ENCODE results near the gene CPVL. TPM values are rescaled to one million over a fixed set of nuclear protein-coding genes. Genes with fewer than 3 reads are reported as not detected.
"Not testable (repeated sequence)": the region's sequence is repeated elsewhere in the genome, so short reads cannot be mapped to it uniquely, and the experiment has no call there.

Gene CPVL
- total RNA-seq, 2 experiments from 2014 or later = not detected

DNA sequence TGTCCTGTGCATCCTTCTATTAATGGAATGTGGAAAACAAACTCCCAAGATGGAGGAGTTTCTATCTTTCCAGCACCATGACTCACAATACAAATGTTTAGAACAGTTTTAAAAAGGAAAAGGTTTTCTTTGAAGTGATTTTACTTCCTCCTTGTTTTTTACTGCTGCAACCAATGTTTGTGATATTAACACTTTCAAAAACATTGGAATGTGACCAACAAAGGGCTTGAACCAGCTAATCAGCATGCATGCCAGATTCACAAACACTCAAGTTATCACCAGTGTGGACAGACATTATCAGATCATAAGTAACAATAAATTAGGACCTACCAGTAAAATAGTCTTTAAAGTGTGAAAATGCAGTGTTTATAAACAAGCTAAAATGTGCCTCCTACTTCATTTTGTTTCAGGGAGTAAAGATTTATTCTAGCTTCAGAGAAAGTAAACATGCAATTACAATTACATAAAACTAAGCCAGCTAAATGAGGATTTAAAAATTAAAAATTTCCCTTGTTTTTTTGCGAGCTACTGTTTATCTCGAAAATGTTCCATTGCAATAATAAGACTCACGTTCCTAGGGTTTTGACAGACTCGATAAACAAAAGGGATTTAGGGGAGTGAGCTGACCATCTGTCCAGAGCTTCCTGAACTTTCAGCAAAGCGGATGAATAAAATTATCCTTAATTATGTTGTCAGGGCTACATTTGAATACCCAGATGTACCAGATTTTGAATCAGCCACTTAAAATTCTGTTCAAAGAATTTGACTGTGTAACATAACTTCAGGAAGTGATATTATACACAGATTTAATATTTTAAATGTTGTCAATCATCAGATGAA lies 29.8 kb downstream of the CPVL start:
- H2AFZ ChIP-seq (ENCODE audit: low read length) = no peak overlapping the region
- H3K36me3 ChIP-seq (ENCODE audit: insufficient read depth, low read length) = no peaks in the 10 kb centered on the region

DNA sequence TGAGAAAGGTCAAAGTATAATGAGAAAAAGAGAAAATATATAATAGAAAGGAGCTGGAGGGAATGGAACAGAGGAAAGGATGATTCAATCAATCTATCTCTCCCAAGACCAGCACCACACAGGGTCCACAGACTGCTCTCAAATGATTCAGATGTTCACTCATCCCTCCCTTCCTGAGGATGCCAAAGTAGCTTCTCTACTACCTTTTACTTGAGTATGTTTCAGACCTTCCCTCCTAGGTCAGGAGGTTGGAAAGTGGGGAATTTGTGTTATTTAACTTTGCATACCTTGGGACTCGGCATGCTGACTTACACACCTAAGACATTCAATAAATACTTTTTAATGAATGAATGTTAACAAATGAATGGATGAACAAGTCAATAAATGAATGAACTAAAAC lies 30.6 kb downstream of the CPVL start:
- H3K4me1 ChIP-seq (ENCODE audit: insufficient read depth, low read length, poor library complexity, severe bottlenecking) = no peaks in the 10 kb centered on the region
- ChIA-PET POLR2A (interaction anchor here (0.7 kb wide), 2 partner anchors 210 to 744 kb away, joined by 3 read pairs; no protein-coding TSS in a partner anchor), CTCF (ENCODE audit: unreplicated experiment) (no interaction called here)
- no peaks in the 10 kb centered on the region for H3K9me3 ChIP-seq (ENCODE audit: low read length)
- intact Hi-C loops (cut with micrococcal nuclease; ENCODE audit: unreplicated experiment) = no loop called here
- H3K4me2 ChIP-seq (ENCODE audit: low read length) = no peak overlapping the region
- no peak overlapping the region for H2AFZ ChIP-seq (ENCODE audit: low read length)
- H3K79me2 ChIP-seq (ENCODE audit: insufficient read depth, low read depth, low read length) = no peaks in the 10 kb centered on the region
- no TSS peak for BruUV-seq (replicated peaks)
- H3K4me3 ChIP-seq (ENCODE audit: low read depth, low read length, poor library complexity, severe bottlenecking) = no peak overlapping the region
- no peaks in the 10 kb centered on the region for H3K36me3 ChIP-seq (ENCODE audit: insufficient read depth, low read length)
- H4K20me1 ChIP-seq (ENCODE audit: insufficient read depth, low read length) = no peaks in the 10 kb centered on the region
- H3K27ac ChIP-seq (ENCODE audit: low read depth, low read length, poor library complexity, severe bottlenecking) = no peak overlapping the region
- DNase-seq (ENCODE audit: low spot score) = no peak
- no peak for TF ChIP-seq EZH2phosphoT487 (IDR thresholded peaks at IDR 0.05; ENCODE audit: borderline replicate concordance, low read depth, low read length)
- TF ChIP-seq, protein P1, sequence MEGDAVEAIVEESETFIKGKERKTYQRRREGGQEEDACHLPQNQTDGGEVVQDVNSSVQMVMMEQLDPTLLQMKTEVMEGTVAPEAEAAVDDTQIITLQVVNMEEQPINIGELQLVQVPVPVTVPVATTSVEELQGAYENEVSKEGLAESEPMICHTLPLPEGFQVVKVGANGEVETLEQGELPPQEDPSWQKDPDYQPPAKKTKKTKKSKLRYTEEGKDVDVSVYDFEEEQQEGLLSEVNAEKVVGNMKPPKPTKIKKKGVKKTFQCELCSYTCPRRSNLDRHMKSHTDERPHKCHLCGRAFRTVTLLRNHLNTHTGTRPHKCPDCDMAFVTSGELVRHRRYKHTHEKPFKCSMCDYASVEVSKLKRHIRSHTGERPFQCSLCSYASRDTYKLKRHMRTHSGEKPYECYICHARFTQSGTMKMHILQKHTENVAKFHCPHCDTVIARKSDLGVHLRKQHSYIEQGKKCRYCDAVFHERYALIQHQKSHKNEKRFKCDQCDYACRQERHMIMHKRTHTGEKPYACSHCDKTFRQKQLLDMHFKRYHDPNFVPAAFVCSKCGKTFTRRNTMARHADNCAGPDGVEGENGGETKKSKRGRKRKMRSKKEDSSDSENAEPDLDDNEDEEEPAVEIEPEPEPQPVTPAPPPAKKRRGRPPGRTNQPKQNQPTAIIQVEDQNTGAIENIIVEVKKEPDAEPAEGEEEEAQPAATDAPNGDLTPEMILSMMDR (conservative IDR thresholded peaks at IDR 0.05; ENCODE audit: low read length) = no peak
- no peaks in the 10 kb centered on the region for H3K9me2 ChIP-seq (ENCODE audit: insufficient read depth, low read length)

More for the DNA sequence above, 29.8 kb downstream of the CPVL start:
- POLR2A ChIA-PET = no interaction called here
- no peaks in the 10 kb centered on the region for H4K20me1 ChIP-seq (ENCODE audit: insufficient read depth, low read length)
- no peak for TF ChIP-seq EZH2phosphoT487 (IDR thresholded peaks at IDR 0.05; ENCODE audit: borderline replicate concordance, low read depth, low read length)
- TF ChIP-seq, protein P1 (conservative IDR thresholded peaks at IDR 0.05; ENCODE audit: low read length) = no peak
- CTCF ChIA-PET (ENCODE audit: unreplicated experiment) = no interaction called here
- no peak overlapping the region for H3K4me2 ChIP-seq (ENCODE audit: low read length)
- intact Hi-C loops (cut with micrococcal nuclease; ENCODE audit: unreplicated experiment) = no loop called here
- no TSS peak for BruUV-seq (replicated peaks)
- H3K9me3 ChIP-seq (ENCODE audit: low read length) = no peaks in the 10 kb centered on the region
- no peak overlapping the region for H3K27ac ChIP-seq (ENCODE audit: low read depth, low read length, poor library complexity, severe bottlenecking)
- H3K79me2 ChIP-seq (ENCODE audit: insufficient read depth, low read depth, low read length) = no peaks in the 10 kb centered on the region
- H3K4me1 ChIP-seq (ENCODE audit: insufficient read depth, low read length, poor library complexity, severe bottlenecking) = no peaks in the 10 kb centered on the region
- H3K4me3 ChIP-seq (ENCODE audit: low read depth, low read length, poor library complexity, severe bottlenecking) = no peak overlapping the region
- no peaks in the 10 kb centered on the region for H3K9me2 ChIP-seq (ENCODE audit: insufficient read depth, low read length)
- no peak for DNase-seq (ENCODE audit: low spot score)

DNA sequence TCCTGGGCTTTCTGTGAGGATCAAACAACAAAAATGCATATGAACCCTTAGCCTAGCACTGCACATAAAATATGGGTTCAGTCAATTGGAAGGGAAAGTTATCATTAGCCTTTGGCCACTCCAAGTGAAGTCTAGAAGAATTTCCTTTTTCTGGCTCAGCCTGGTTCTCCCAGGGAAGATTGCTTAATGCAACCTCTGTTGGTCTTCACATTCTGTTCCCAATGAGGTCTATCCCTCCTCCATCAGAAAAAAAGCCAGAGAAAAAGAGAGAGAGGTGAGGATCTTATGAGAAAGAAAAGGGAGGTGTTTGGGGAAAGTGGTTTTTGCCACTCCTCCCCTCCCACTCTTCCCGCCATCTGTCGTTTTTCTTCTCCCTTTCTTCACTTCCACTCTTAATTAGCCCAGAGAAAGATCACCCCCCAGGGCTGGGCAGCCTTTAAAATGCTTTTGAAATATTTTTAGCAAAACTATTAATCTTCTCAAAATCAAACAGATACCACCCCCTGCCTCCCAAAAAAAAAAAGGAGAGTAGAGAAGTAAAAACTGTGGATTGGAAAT lies 31.1 kb downstream of the CPVL start:
- Histone ChIP-seq H3K79me2 (ENCODE audit: insufficient read depth, low read depth, low read length) (no peaks in the 10 kb centered on the region), H3K4me1 (ENCODE audit: insufficient read depth, low read length, poor library complexity, severe bottlenecking) (no peaks in the 10 kb centered on the region), H3K9me2 (ENCODE audit: insufficient read depth, low read length) (no peaks in the 10 kb centered on the region), H3K9me3 (ENCODE audit: low read length) (no peaks in the 10 kb centered on the region), H3K4me2 (ENCODE audit: low read length) (no peak overlapping the region), H4K20me1 (ENCODE audit: insufficient read depth, low read length) (no peaks in the 10 kb centered on the region), H3K36me3 (ENCODE audit: insufficient read depth, low read length) (no peaks in the 10 kb centered on the region), H3K27ac (ENCODE audit: low read depth, low read length, poor library complexity, severe bottlenecking) (no peak overlapping the region), H3K4me3 (ENCODE audit: low read depth, low read length, poor library complexity, severe bottlenecking) (no peak overlapping the region), H2AFZ (ENCODE audit: low read length) (no peak overlapping the region)
- ChIA-PET CTCF (ENCODE audit: unreplicated experiment) (no interaction called here), POLR2A (interaction anchor here (0.7 kb wide), 2 partner anchors 210 to 745 kb away, joined by 3 read pairs; no protein-coding TSS in a partner anchor)
- TF ChIP-seq, protein P1 (conservative IDR thresholded peaks at IDR 0.05; ENCODE audit: low read length) = no peak
- no peak for TF ChIP-seq EZH2phosphoT487 (IDR thresholded peaks at IDR 0.05; ENCODE audit: borderline replicate concordance, low read depth, low read length)
- no peak for DNase-seq (ENCODE audit: low spot score)
- intact Hi-C loops (cut with micrococcal nuclease; ENCODE audit: unreplicated experiment) = no loop called here
- BruUV-seq (replicated peaks) = no TSS peak

DNA sequence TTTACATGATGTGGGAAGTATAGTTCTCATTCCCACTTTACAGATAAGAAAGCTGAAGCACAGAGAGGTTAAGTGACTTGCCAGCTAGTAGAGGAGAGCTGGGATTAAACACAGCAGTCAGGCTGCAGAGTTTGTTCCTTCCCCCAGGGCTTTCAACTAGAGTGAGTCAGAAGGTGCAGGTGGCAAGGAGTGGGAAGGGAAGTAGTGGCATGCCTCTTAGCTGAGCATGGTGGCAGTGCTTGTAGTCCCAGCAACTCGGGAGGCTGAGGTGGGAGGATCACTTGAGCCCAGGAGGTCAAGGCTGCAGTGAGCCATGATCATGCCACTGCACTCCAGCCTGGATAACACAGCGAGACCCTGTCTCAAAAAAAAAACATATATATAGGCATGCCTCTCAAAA lies 32.1 kb downstream of the CPVL start:
- H3K36me3 ChIP-seq (ENCODE audit: insufficient read depth, low read length); CTCF ChIA-PET (ENCODE audit: unreplicated experiment); H3K9me3 ChIP-seq (ENCODE audit: low read length); H3K4me1 ChIP-seq (ENCODE audit: insufficient read depth, low read length, poor library complexity, severe bottlenecking); BruUV-seq (replicated peaks); H3K4me3 ChIP-seq (ENCODE audit: low read depth, low read length, poor library complexity, severe bottlenecking); H3K4me2 ChIP-seq (ENCODE audit: low read length); H3K9me2 ChIP-seq (ENCODE audit: insufficient read depth, low read length); intact Hi-C loops (cut with micrococcal nuclease; ENCODE audit: unreplicated experiment); H3K79me2 ChIP-seq (ENCODE audit: insufficient read depth, low read depth, low read length); H3K27ac ChIP-seq (ENCODE audit: low read depth, low read length, poor library complexity, severe bottlenecking); DNase-seq (ENCODE audit: low spot score); POLR2A ChIA-PET; H2AFZ ChIP-seq (ENCODE audit: low read length); H4K20me1 ChIP-seq (ENCODE audit: insufficient read depth, low read length): not testable (repeated sequence)
